ENCODE results near the gene GNL3L.

The GNL3L gene

GRCh38 chrX:54492340-54492739, 37.7 kb upstream of the GNL3L start:
- Histone ChIP-seq H3K9me3 (ENCODE audit: insufficient read depth, low read length) (no peaks in the 10 kb centered on the region), H3K27ac (ENCODE audit: low read length) (no peak overlapping the region), H3K9ac (ENCODE audit: low read length) (no peak overlapping the region)

GRCh38 chrX:54494166-54494988, 35.6 kb upstream of the GNL3L start:
- H3K4me2 ChIP-seq (ENCODE audit: low read length) = no peak overlapping the region
- no peaks in the 10 kb centered on the region for H4K20me1 ChIP-seq (ENCODE audit: insufficient read depth, low read length)
- no peak overlapping the region for H2AFZ ChIP-seq (ENCODE audit: low read depth, low read length)
- no peak overlapping the region for H3K4me3 ChIP-seq (ENCODE audit: low read length)
- H3K27ac ChIP-seq (ENCODE audit: low read length) = no peak overlapping the region
- TF ChIP-seq CTCF (IDR thresholded peaks at IDR 0.05; ENCODE audit: low read depth, low read length) = no peak
- TF ChIP-seq EZH2phosphoT487 (IDR thresholded peaks at IDR 0.05; ENCODE audit: low read depth) = no peak
- H3K36me3 ChIP-seq (replicated peaks; ENCODE audit: low read depth, low read length) = no peaks in the 10 kb centered on the region
- no peaks in the 10 kb centered on the region for H3K79me2 ChIP-seq (ENCODE audit: low read length)
- no peaks in the 10 kb centered on the region for H3K9me3 ChIP-seq (ENCODE audit: insufficient read depth, low read length)
- H3K4me1 ChIP-seq (ENCODE audit: low read length) = no peaks in the 10 kb centered on the region
- H3K27me3 ChIP-seq (ENCODE audit: low read depth, low read length) = no peaks in the 10 kb centered on the region
- no peak overlapping the region for H3K9ac ChIP-seq (ENCODE audit: low read length)

More at GRCh38 chrX:54492340-54492739, 37.7 kb upstream of the GNL3L start:
- Histone ChIP-seq H3K27me3 (ENCODE audit: low read depth, low read length) (no peaks in the 10 kb centered on the region), H3K79me2 (ENCODE audit: low read length) (no peaks in the 10 kb centered on the region), H4K20me1 (ENCODE audit: insufficient read depth, low read length) (no peaks in the 10 kb centered on the region), H3K4me3 (ENCODE audit: low read length) (no peak overlapping the region), H3K36me3 (replicated peaks; ENCODE audit: low read depth, low read length) (no peaks in the 10 kb centered on the region), H2AFZ (ENCODE audit: low read depth, low read length) (no peak overlapping the region), H3K4me1 (ENCODE audit: low read length) (no peaks in the 10 kb centered on the region), H3K4me2 (ENCODE audit: low read length) (no peak overlapping the region)
- TF ChIP-seq CTCF (IDR thresholded peaks at IDR 0.05; ENCODE audit: low read depth, low read length) (no peak), EZH2phosphoT487 (IDR thresholded peaks at IDR 0.05; ENCODE audit: low read depth) (no peak)

GRCh38 chrX:54494989-54495813, 34.8 kb upstream of the GNL3L start:
- no peak overlapping the region for H2AFZ ChIP-seq (ENCODE audit: low read depth, low read length)

More at GRCh38 chrX:54494989-54495813, 34.8 kb upstream of the GNL3L start:
- Histone ChIP-seq H3K9ac (ENCODE audit: low read length) (no peak overlapping the region), H3K4me3 (ENCODE audit: low read length) (no peak overlapping the region), H3K79me2 (ENCODE audit: low read length) (no peaks in the 10 kb centered on the region), H3K36me3 (replicated peaks; ENCODE audit: low read depth, low read length) (no peaks in the 10 kb centered on the region), H3K27me3 (ENCODE audit: low read depth, low read length) (no peaks in the 10 kb centered on the region), H3K4me1 (ENCODE audit: low read length) (no peaks in the 10 kb centered on the region), H3K27ac (ENCODE audit: low read length) (no peak overlapping the region), H3K4me2 (ENCODE audit: low read length) (no peak overlapping the region), H3K9me3 (ENCODE audit: insufficient read depth, low read length) (no peaks in the 10 kb centered on the region), H4K20me1 (ENCODE audit: insufficient read depth, low read length) (no peaks in the 10 kb centered on the region)
- no peak for TF ChIP-seq CTCF (IDR thresholded peaks at IDR 0.05; ENCODE audit: low read depth, low read length)
- TF ChIP-seq EZH2phosphoT487 (IDR thresholded peaks at IDR 0.05; ENCODE audit: low read depth) = no peak
